T-helper 2 cell treated with Interferon-gamma antibody and Interleukin-4, amounts not matched to agents 100 ng/mL and 5 ng/mL, for 36 hours (primary cell): ENCODE measurements around the gene CLEC4C. TPM values are rescaled to one million over a fixed set of nuclear protein-coding genes. Genes with fewer than 3 reads are reported as not detected.
"Not testable (repeated sequence)": the region's sequence is repeated elsewhere in the genome, so short reads cannot be mapped to it uniquely, and the experiment has no call there.

Source experiments
- intact Hi-C: fragments of 100-400 bp; cut with micrococcal nuclease; formaldehyde crosslinking; loops from one replicate; pipeline ENCODE4 v1.15.1; 2023
- total RNA-seq: library from RNA; stranded (reverse); gene quantifications from 2 replicates; pipeline ENCODE4 v1.2.3, GENCODE V29; 2022

CLEC4C gene, protein sequence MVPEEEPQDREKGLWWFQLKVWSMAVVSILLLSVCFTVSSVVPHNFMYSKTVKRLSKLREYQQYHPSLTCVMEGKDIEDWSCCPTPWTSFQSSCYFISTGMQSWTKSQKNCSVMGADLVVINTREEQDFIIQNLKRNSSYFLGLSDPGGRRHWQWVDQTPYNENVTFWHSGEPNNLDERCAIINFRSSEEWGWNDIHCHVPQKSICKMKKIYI
- total RNA-seq, result not detected in 2 replicates

GRCh38 chr12:7747246-7747645 is at the start of gene CLEC4C:
Gene CLEC4C (minus strand): TSS chr12:7747375. CDS start chr12:7747348, 27 bp downstream.
- intact Hi-C loops, result no loop called here

DNA sequence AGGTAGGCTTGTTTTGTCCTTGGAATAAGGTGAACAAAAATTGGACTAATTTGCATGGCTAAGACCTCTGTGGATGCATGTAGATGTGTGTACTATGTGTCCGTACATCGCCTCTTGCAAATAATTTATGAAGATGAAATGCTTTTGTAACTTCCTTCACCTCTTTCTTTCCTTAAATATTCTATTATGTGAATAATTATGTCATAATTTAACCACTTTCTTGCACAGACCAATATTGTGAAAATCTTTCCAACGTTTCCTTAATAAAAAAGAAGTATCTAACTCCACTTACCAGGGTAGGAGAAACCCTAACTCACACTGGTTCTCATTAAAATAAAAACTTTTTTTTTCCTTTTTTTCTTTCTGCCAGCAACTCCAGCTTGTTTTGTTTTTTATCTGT is 46.0 kb upstream of the CLEC4C start:
- intact Hi-C loops, result no loop called here

GRCh38 chr12:7788884-7789528 is 41.8 kb upstream of the CLEC4C start, which contains the start of gene NANOG:
Gene NANOG (plus strand): TSS chr12:7789402. CDS start chr12:7789615, 213 bp downstream.
- intact Hi-C loops, result not testable (repeated sequence)

GRCh38 chr12:7788294-7788660 is 41.1 kb upstream of the CLEC4C start:
- intact Hi-C loops, result no loop called here

DNA sequence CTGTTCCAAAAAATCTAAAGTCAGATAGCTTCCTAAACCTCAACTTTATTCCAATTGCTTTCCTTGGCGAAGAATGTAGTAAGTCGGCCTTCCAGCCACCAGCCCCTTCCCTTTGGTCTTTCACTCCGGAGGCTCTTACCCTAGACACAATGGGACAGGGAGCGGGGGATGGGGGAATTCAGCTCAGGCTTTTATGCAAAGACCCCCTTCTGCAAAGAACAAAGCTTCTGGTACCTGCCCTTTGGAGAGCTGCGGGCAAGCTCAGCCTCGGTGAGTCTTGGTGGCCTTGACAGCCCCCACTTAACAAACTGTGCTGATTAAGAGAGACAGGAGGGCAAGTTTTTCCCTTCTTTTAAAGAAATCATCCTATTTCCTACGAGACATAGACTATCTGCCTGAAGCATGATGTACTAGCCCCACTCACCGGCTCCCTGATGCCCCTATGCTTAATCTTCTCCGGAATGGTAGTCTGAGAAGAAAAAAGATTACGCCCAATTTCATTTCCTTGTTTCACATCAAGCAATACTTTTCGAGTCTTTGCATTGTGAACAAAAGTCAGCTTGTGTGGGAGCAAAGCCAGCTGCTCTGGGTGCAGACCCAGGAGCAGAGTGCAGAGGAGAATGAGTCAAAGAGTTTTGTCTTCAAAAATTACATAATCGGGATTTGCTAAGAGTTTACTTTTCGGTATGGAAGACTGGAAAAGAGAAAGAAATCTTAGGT is 40.6 kb upstream of the CLEC4C start:
- intact Hi-C loops, result no loop called here

DNA sequence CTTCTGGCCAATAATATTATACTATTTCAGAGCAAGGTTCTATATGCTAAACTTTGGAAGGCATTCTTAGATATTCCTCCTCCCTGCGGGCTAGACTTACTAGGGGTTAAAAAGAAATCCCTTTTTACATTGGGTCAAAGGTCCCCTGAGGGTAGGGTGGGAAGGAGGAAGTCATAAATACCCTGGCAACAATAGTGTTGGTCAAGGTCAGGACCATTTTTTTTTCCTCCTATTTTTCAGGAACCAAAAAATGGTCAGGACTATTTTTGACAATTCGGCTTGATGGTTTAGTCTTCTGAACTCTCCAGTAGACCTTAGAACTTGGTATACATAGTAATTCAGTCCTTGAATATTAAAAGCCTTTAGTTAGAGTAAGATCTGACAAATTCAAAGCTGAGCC is 37.5 kb upstream of the CLEC4C start:
- intact Hi-C loops, result no loop called here

GRCh38 chr12:7783433-7783832 is 36.3 kb upstream of the CLEC4C start:
- intact Hi-C loops, result not testable (repeated sequence)

DNA sequence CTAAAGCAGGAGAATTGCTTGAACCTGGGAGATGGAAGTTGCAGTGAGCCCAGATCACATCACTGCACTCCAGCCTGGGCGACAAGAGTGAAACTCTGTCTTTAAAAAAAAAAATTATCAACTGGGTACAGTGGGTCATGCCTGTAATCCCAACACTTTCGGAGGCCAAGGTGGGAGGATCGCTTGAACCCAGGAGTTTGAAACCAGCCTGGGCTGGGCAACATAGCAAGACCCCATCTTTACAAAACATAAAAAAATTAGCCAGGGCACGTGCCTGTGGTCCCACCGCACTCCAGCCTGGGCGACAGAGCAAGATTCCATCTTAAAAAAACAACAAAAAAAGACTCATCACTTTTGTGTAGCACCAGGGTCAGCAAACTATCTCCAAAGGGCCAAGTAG is 34.9 kb upstream of the CLEC4C start:
- intact Hi-C loops, result no loop called here

DNA sequence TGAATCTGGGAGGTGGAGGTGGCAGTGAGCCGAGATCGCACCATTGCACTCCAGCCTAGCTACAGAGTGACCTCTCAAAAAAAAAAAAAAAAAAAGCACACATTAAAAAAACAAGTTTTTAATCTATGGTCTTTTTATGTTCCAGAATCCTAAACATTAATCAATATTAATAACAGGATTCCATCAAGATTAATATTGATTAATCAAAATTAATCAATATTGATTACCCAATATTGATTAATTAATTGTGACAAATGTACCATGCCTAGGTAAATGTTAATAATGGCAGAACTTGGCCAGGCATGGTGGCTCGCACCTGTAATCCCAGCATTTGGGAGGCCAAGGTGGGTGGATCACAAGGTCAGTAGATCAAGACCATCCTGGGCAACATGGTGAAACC is 34.1 kb upstream of the CLEC4C start:
- intact Hi-C loops, result no loop called here

DNA sequence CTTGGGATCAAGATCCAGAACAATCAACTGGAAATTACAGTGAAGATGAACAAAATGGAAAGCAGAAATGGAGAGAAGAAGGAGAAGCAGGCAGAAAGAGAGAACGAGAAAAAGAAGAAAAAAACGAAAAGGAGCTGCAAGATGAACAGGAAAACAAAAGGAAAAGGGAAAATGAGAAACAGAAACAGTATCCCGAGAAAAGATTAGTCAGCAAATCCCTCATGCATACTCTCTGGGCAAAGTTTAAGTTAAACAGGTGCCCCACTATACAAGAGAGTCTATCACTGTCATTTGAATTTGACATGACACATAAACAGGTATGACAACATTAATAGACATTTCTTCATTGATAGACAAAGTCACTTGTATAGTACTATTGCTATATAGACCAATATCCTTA is 22.8 kb upstream of the CLEC4C start:
- intact Hi-C loops, result no loop called here

GRCh38 chr12:7758766-7759140 is 11.6 kb upstream of the CLEC4C start:
- intact Hi-C loops, result no loop called here

DNA sequence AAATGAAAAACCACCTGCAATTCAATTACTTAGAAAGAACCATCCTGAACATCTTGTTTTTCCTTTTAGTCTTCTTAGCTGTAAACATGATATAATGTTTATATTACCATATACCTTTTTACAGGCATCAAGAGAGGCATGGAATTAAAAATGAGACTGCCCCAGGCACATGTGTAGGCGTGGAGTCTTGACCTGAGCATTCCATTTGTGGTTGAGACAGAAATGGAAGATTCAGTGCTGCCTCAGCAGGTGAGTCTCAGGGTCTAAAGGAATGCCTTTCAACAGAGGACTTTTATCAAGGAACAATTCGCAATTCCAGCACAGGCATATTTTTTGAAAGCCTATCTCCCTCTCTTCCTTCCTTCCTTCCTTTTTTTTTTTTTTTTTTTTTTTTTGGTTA is 9.8 kb upstream of the CLEC4C start:
- intact Hi-C loops, result no loop called here

- intact Hi-C loops, result not testable (repeated sequence)
Observed at GRCh38 chr12:7755668-7756067, 8.5 kb upstream of the CLEC4C start.

DNA sequence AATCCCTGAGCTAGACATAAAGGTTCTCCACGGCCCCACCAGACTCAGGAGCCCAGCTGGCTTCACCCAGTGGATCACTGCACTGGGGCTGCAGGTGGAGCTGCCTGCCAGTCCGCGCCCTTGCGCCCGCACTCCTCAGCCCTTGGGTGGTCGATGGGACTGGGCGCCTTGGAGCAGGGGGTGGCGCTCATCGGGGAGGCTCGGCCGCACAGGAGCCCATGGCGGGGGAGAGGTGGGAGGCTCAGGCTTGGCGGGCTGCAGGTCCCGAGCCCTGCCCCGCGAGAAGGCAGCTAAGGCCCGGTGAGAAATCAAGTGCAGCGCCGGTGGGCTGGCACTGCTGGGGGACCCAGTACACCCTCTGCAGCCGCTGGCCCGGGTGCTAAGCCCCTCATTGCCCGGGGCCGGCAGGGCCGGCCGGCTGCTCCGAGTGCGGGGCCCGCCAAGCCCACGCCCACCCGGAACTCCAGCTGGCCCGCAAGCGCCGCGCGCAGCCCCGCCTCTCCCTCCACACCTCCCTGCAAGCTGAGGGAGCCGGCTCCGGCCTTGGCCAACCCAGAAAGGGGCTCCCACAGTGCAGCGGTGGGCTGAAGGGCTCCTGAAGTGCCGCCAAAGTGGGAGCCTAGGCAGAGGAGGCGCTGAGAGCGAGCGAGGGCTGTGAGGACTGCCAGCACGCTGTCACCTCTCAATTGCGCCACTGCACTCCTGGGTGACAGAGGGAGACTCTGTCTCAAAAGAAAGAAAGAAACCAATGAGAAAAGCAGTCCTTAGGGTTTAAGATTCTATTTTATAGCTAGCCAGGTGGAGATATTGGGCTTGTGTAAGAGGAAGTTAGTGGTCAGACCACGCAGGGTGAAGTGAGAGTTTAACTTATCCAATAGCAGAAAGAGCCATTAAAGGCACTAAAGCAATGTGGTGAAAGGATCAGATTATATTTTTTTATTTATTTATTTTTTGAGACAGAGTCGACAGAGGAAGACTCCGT is 5.1 kb upstream of the CLEC4C start:
- intact Hi-C loops, result not testable (repeated sequence)

- intact Hi-C loops, result no loop called here
Observed at GRCh38 chr12:7751394-7751793, 4.2 kb upstream of the CLEC4C start.

GRCh38 chr12:7750350-7750749 is 3.2 kb upstream of the CLEC4C start:
- intact Hi-C loops, result no loop called here

GRCh38 chr12:7749442-7749841 is 2.3 kb upstream of the CLEC4C start:
- intact Hi-C loops, result no loop called here

- intact Hi-C loops, result no loop called here
Observed at GRCh38 chr12:7748852-7749251, 1.7 kb upstream of the CLEC4C start.

- intact Hi-C loops, result no loop called here
Observed at GRCh38 chr12:7732993-7733392, 14.2 kb downstream of the CLEC4C start.

DNA sequence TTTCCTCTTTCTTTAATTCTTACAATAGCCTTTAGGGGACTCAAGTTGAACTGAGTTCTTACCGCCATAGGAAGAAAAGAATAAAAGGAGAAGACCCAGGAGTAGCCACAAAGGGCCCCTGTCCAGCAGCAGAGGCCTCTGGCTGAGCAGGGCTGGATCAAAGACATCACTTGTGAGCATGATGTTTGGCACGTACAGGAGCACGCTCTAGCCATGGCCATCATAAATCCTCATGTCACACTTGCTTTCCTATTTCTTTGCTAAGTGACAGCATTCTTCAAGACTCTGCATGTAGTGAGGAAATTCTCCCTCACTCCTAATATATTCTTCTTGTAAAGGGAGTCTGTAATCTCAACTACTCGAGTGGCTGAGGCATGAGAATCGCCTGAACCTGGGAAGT is 15.7 kb downstream of the CLEC4C start:
- intact Hi-C loops, result no loop called here

- intact Hi-C loops, result not testable (repeated sequence)
Observed at GRCh38 chr12:7730984-7731383, 16.2 kb downstream of the CLEC4C start.
